Suprapubic skin (tissue), 4 donors: ENCODE results near the gene IST1. TPM values are rescaled to one million over a fixed set of nuclear protein-coding genes. Genes with fewer than 3 reads are reported as not detected.

Experiments
- DNase-seq, 2 donors: peaks; one replicate each; pipeline ENCODE4 v3.0.0-alpha.2; 2019; ENCODE audit warnings: low spot score in 2 of 2
- H3K27ac ChIP-seq: fragments of 200-600 bp; sonication (generic); one replicate; pipeline ENCODE4 v1.5.1; 2019
- H3K27me3 ChIP-seq: fragments of 200-600 bp; sonication (generic); one replicate; pipeline ENCODE4 v1.5.1; 2019
- H3K36me3 ChIP-seq: fragments of 200-600 bp; sonication (generic); one replicate; pipeline ENCODE4 v1.5.1; 2019
- H3K4me1 ChIP-seq: fragments of 200-600 bp; sonication (generic); one replicate; pipeline ENCODE4 v1.5.1; 2019
- H3K4me3 ChIP-seq: fragments of 200-600 bp; sonication (generic); one replicate; pipeline ENCODE4 v1.5.1; 2019; ENCODE audit warnings: mild to moderate bottlenecking
- H3K9me3 ChIP-seq: fragments of 200-600 bp; sonication (generic); one replicate; pipeline ENCODE4 v1.5.1; 2019
- CTCF ChIP-seq, 2 donors: fragments of 200-600 bp in 1 of 2; fragments of 450-650 bp in 1 of 2; sonication (generic) in 1 of 2; IDR thresholded peaks; one replicate each; pipeline ENCODE4 v1.5.1; 2016 to 2019; ENCODE audit warnings: antibody characterized with exemption in 2 of 2, mild to moderate bottlenecking in 1 of 2, moderate library complexity in 1 of 2
- EP300 ChIP-seq: sonication (generic); formaldehyde crosslinking; IDR thresholded peaks from one replicate; pipeline ENCODE4 v1.6.1; 2017; ENCODE audit warnings: antibody characterized with exemption
- POLR2A ChIP-seq, 2 donors: fragments of 450-650 bp; IDR thresholded peaks; one replicate each; pipeline ENCODE4 v1.6.1; 2017; ENCODE audit warnings: antibody characterized with exemption in 2 of 2, mild to moderate bottlenecking in 2 of 2, moderate library complexity in 2 of 2
- POLR2AphosphoS5 ChIP-seq, 3 donors: sonication (generic); formaldehyde crosslinking; IDR thresholded peaks; one replicate each; pipeline ENCODE4 v1.6.1; 2017; ENCODE audit warnings: antibody characterized with exemption in 3 of 3
- WGBS: methylation state at CpG from one replicate; pipeline ENCODE4 v1.1.5; 2018; 5-methylcytosine and 5-hydroxymethylcytosine counted together
- total RNA-seq, 4 donors: library from RNA; depleted of rRNA; stranded (reverse); fragments of >200 nt; gene quantifications; one replicate each; pipeline ENCODE4 v1.1.0, GENCODE V29; 2016

The IST1 gene
- total RNA-seq, 4 donors from 2014 or later, result 171 to 405 (median 201) TPM

- Histone ChIP-seq H3K4me3 (no peak overlapping the region), H3K27me3 (no peaks in the 10 kb centered on the region), H3K9me3 (no peaks in the 10 kb centered on the region), H3K27ac (no peak overlapping the region), H3K4me1 (peaks cover 30% of the 10 kb centered on the region), H3K36me3 (peaks cover 67% of the 10 kb centered on the region)
- DNase-seq, result no peak
- TF ChIP-seq POLR2AphosphoS5 (IDR thresholded peaks at IDR 0.05), result no peak
- TF ChIP-seq EP300, result no peak
- no peak for TF ChIP-seq POLR2A (IDR thresholded peaks at IDR 0.05)
- WGBS, result 56% methylated on average over 5 of the region's 5 CpGs
These were observed 32.5 kb downstream of the IST1 start for GRCh38 chr16:71927787-71928186.

GRCh38 chr16:71929048-71929447 lies 33.7 kb downstream of the IST1 start:
- Histone ChIP-seq H3K36me3 (peaks cover 60% of the 10 kb centered on the region), H3K4me3 (no peak overlapping the region), H3K27ac (no peak overlapping the region), H3K9me3 (no peaks in the 10 kb centered on the region), H3K27me3 (no peaks in the 10 kb centered on the region), H3K4me1 (peaks cover 30% of the 10 kb centered on the region)
- 42% methylated on average over 3 of the region's 3 CpGs for WGBS
- TF ChIP-seq POLR2A (IDR thresholded peaks at IDR 0.05), result no peak
- no peak for TF ChIP-seq POLR2AphosphoS5 (IDR thresholded peaks at IDR 0.05)
- TF ChIP-seq EP300, result no peak
- TF ChIP-seq CTCF (IDR thresholded peaks at IDR 0.05), result no peak
- DNase-seq, result no peak

GRCh38 chr16:71930013-71930563 lies 34.8 kb downstream of the IST1 start:
- Histone ChIP-seq H3K4me3 (no peak overlapping the region), H3K9me3 (no peaks in the 10 kb centered on the region), H3K36me3 (peaks cover 57% of the 10 kb centered on the region), H3K27ac (no peak overlapping the region), H3K27me3 (no peaks in the 10 kb centered on the region), H3K4me1 (peaks cover 30% of the 10 kb centered on the region)
- DNase-seq, result no peak
- WGBS, result 86% methylated on average over 5 of the region's 5 CpGs
- TF ChIP-seq CTCF (IDR thresholded peaks at IDR 0.05) (no peak), EP300 (no peak), POLR2AphosphoS5 (IDR thresholded peaks at IDR 0.05) (no peak), POLR2A (IDR thresholded peaks at IDR 0.05) (no peak)

GRCh38 chr16:71931001-71931400 lies 35.7 kb downstream of the IST1 start:
- WGBS, result 91% methylated on average over 2 of the region's 2 CpGs
- Histone ChIP-seq H3K27ac (no peak overlapping the region), H3K9me3 (no peaks in the 10 kb centered on the region), H3K4me3 (no peak overlapping the region), H3K36me3 (peaks cover 56% of the 10 kb centered on the region), H3K27me3 (no peaks in the 10 kb centered on the region), H3K4me1 (peaks cover 30% of the 10 kb centered on the region)
- no peak for DNase-seq
- TF ChIP-seq POLR2AphosphoS5 (IDR thresholded peaks at IDR 0.05) (no peak), CTCF (IDR thresholded peaks at IDR 0.05) (no peak), EP300 (no peak), POLR2A (IDR thresholded peaks at IDR 0.05) (no peak)

- no peaks in the 10 kb centered on the region for H3K9me3 ChIP-seq
- WGBS, result 83% methylated on average over 6 of the region's 6 CpGs
- no peaks in the 10 kb centered on the region for H3K27me3 ChIP-seq
- H3K36me3 ChIP-seq, result peaks cover 50% of the 10 kb centered on the region
- TF ChIP-seq POLR2AphosphoS5 (IDR thresholded peaks at IDR 0.05) (no peak), POLR2A (IDR thresholded peaks at IDR 0.05) (no peak), CTCF (IDR thresholded peaks at IDR 0.05) (no peak)
- DNase-seq, result no peak
- no peak overlapping the region for H3K27ac ChIP-seq
- H3K4me1 ChIP-seq, result peaks cover 30% of the 10 kb centered on the region
- H3K4me3 ChIP-seq, result no peak overlapping the region
These were observed 36.3 kb downstream of the IST1 start for GRCh38 chr16:71931599-71931998.

GRCh38 chr16:71933017-71933416 lies 37.7 kb downstream of the IST1 start:
- DNase-seq, result no peak
- Histone ChIP-seq H3K36me3 (peaks cover 41% of the 10 kb centered on the region), H3K4me1 (peaks cover 15% of the 10 kb centered on the region), H3K27ac (no peak overlapping the region), H3K27me3 (no peaks in the 10 kb centered on the region), H3K9me3 (no peaks in the 10 kb centered on the region), H3K4me3 (no peak overlapping the region)
- 75% methylated on average over 1 of the region's 1 CpG for WGBS
- TF ChIP-seq EP300, result no peak
- no peak for TF ChIP-seq CTCF (IDR thresholded peaks at IDR 0.05)
- no peak for TF ChIP-seq POLR2A (IDR thresholded peaks at IDR 0.05)
- TF ChIP-seq POLR2AphosphoS5 (IDR thresholded peaks at IDR 0.05), result no peak
